ENCODE measurements around the gene CA9.

The CA9 gene

GRCh38 chr9:35691757-35692301 is 18.1 kb downstream of the CA9 start:
- DNase-seq (ENCODE audit: low spot score), result no peak

GRCh38 chr9:35695943-35696401 is 22.2 kb downstream of the CA9 start:
- no peak for DNase-seq (ENCODE audit: low spot score)

DNA sequence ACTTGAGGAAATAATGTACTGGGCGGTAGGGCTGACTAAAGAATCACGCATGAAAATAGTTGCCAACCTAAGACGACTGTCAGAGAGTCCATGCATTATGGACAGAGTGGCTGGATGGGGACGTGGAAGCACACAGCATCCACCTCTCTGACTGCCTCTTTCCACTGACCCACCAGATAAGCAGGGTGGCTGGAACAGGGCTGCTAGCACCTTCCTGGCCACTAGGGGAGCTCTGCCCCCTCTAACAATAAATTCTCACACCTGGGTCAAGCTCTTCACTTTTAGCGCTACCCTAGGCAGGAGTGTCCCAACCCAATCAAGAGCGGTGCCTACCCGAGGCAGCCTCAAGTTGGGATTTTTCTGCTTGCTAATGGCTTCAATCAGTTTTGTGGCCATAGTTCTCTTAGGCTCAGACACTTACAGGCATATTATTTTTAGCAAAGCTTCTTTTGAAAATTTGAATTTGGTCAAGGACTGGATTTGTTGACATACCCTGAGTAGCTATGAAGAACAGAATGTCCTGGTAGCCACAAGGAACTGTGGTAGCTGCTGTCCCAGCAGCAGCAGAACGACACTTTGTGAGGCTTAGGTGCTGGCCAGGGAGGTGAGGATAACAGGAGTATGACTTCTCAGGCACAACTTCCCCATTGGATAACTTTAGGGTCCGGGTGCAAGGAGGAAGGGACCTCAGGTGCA is 22.9 kb downstream of the CA9 start:
- DNase-seq (ENCODE audit: low spot score), result peak; percentile 77

- no peak for DNase-seq (ENCODE audit: low spot score)
These were observed 23.8 kb downstream of the CA9 start for GRCh38 chr9:35697486-35697885.

DNA sequence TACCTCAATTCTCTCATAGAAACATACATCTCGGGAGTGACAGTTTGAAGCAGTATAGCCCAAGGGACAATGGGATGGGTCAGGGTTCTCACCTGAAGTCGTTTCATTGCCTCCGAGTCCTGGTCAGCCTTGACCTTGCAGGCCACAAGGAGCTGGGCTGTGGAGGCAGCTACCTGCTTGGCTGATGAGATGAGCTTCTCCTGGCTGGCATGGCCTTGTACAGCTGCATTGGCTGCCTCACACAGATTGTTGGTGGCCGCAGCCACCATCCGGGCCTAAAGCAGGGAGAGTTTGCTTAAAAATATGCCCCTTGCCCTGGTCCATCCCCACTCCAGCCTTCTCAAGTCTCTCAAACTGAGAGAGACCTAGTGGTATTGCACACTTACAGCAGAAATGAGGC is 24.5 kb downstream of the CA9 start:
- DNase-seq (ENCODE audit: low spot score), result no peak

DNA sequence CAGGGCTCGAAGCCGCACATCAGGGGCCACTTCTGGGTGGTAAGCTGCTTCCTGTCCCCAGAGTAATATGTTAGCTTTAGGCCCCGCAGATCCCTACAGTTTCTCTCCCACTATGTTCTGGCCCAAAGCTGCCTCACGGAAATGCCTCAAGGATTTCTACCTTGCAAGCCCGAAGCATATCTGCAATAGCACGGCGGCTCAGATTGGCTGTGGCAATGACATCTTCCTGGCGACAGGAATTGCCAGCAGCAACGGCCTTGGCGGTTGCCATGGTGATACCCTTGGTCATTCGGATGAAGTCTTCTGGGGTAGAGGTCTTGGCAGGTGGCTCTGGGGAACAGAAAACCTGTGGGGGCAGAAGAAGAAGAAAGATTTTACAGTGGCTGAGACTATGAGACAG is 26.3 kb downstream of the CA9 start:
- DNase-seq (ENCODE audit: low spot score), result no peak

- DNase-seq (ENCODE audit: low spot score), result no peak
These were observed 27.2 kb downstream of the CA9 start for GRCh38 chr9:35700942-35701341.

DNA sequence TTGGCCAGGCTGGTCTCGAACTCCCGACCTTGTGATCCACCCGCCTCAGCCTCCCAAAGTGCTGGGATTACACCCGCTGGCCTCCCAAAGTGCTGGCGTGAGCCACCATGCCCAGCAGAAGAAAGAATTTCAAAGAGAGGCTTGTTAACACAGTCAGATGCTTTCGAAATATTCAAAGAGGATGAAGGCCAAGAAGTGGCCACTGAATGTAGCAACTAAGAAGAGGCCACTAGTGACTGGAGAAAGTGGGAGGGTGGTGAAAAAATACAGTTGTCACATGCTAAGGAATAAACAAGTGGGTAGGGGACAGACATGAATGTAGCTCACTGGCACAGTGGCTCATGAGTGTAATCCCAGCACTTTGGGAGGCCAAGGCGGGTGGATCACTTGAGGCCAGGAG is 29.0 kb downstream of the CA9 start:
- DNase-seq (ENCODE audit: low spot score), result no peak

DNA sequence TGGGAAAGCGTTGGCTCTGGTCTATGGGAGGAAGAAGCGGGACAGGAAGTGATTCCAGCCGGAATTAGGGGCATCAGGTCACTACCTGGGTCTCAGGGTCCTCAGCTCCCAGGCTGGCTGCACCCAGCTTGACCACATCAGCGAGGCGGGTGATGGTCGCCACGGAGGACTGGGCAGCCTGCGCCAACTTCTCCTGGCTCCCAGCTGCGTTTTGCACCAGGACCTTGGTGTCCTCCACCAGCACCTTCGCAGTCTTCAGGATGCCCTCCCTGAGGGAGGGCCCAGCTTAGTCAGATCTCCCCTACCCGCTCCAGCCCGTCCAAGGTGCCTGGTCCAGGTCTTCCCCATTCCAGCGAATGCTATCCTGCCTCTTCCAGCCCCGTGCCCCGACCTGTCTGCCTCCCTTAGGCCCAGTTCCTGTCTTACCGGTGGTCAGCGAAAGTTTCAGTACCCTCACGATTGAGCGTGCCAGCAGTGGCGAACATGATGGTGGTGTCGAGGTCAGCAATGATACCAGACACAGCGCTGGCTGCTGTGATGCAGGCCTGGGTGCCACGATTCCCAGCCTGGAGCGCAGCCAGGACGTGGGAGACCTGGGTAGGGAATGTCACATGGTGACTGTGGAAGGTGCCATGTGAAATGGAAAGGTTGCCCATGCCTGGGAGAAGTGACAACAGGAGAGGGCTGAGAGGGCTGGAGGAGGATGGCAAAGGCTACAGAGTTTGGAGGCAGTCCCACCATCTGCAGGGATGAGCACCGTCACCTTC is 30.4 kb downstream of the CA9 start:
- DNase-seq (ENCODE audit: low spot score), result no peak

DNA sequence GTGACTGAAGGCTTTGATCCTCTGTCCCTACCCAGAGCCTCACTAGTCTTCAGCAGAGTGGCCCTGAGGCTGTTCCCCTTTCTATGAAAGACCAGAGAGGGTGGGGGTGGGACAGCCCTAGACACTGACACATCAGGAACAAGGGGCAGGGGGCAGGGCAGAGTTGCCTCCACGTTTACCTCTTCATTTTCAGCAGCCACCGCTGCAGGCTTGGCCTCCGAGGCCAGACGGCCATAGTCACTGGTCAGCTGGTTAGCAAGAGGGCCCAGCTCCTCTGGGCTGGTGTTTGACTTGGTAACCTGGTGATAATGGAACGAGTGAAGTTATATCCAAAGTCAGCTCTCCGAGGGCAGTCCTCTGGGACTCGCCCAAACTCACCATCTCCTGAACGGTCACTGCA is 31.6 kb downstream of the CA9 start:
- DNase-seq (ENCODE audit: low spot score), result no peak

DNA sequence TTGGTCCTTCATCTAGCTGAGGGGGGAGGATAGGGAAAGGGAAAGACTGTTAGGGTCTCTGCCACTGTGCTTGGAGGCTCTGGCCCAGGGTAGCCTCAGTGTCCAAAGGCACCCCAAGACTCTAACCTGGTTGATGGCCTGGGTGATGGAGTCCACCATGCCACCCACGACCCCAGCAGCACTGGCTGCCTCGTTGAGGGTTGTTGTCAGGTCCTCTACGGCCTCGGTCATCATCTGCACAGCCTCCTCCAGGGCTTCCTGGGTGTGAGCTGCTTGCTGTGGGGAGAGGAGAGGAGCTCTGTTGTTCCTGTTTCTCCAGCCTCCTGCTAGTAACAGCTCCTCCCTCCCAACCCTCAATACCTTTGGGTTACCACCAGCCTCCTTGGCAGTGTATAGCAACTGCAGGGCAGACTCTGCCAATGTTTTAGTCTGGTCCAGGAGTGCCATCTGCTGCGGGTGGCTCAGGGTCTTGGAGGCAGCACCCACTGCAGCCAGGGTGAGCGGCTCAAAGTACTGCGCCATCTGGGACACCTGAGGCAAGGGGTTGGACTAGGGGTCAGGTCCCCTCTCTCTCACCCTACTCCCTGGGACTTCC is 32.2 kb downstream of the CA9 start:
- no peak for DNase-seq (ENCODE audit: low spot score)

- DNase-seq (ENCODE audit: low spot score), result no peak
These were observed 33.2 kb downstream of the CA9 start for GRCh38 chr9:35706951-35707350.

DNA sequence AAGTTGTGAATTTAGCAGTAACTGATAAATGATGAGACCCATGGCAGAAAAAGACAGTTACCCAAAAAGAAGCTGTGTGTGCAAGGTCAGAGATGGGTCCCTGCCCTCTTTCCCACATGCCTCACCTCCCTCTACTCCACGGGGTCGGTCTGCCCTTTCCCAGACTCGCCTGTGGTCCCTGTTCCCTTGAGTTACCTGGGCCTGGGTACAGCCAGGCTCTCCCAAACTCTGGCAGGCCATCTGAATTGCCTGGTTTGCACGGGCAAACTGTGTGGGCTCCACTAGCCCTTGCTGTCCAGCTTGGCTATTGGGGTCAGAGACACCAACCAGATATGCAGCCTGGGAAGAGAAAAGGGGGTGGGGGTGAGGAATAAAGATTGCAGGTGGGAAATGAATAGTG is 34.4 kb downstream of the CA9 start:
- no peak for DNase-seq (ENCODE audit: low spot score)

GRCh38 chr9:35710818-35711500 is 37.2 kb downstream of the CA9 start:
- DNase-seq (ENCODE audit: low spot score), result no peak

GRCh38 chr9:35711501-35712428 is 38.0 kb downstream of the CA9 start:
- no peak for DNase-seq (ENCODE audit: low spot score)

GRCh38 chr9:35712762-35713400 is 39.2 kb downstream of the CA9 start:
- DNase-seq (ENCODE audit: low spot score), result no peak

DNA sequence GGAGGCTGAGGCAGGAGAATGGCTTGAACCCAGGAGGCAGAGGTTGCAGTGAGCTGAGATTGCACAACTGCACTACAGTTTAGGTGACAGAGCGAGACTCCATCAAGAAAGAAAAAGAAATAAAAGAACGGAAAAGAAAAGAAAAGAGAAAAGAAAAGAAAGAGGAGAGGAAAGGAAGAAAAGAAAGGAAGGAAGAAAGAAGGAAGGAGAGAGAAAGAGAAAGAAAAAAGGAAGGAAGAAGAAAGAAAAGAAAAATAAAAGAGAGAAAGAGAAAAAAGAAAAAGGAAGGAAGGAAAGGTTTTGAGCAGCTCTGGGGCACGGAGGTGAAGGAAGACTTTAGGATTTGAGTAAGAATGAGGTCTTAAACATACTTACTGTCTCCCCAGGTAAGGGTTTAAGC is 39.9 kb downstream of the CA9 start:
- no peak for DNase-seq (ENCODE audit: low spot score)

GRCh38 chr9:35714123-35714522 is 40.4 kb downstream of the CA9 start:
- DNase-seq (ENCODE audit: low spot score), result no peak

- DNase-seq (ENCODE audit: low spot score), result no peak
These were observed 41.0 kb downstream of the CA9 start for GRCh38 chr9:35714579-35715252.

DNA sequence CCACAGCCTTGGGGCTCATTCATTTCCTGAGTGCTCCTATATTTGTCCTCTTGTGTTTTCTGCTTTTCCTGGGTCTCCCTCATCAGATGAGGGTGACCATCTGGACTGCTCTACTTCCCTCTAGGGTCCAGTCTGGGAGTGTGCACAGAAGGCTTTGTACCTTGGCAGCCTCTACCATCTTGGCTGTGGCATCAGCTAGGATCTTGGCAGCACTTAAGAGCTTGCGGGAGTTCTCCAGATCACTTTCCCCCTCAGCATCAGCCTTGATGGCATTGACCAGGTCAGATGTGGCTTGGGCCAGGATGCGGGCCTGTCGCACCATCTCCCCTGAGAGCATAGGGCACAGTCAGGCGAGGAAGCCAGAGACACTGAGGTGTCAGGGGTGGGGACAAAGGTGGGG is 42.5 kb downstream of the CA9 start:
- DNase-seq (ENCODE audit: low spot score), result no peak

All from D341Med (cell line).